IgD-negative memory B cell (primary cell): ENCODE results near the gene TMEM167B. TPM values are rescaled to one million over a fixed set of nuclear protein-coding genes. Genes with fewer than 3 reads are reported as not detected.

Source experiments
- polyA plus RNA-seq: library from polyadenylated mRNA; unstranded; fragments of 300-500 nt; fragmentation: Illumina TruSeq; gene quantifications from one replicate; pipeline ENCODE4 v1.2.3, GENCODE V29; 2021

The TMEM167B gene
- polyA plus RNA-seq, 1 donor from 2014 or later: 34.8 TPM

Other genes starting within 250 kb of the TMEM167B start
- gene AKNAD1, start 233.7 kb upstream of the TMEM167B start, polyA plus RNA-seq: not detected
- gene GPSM2, start 213.8 kb upstream of the TMEM167B start, polyA plus RNA-seq: 1.5 TPM
- gene CLCC1, start 127.3 kb upstream of the TMEM167B start, polyA plus RNA-seq: 10.9 TPM
- gene WDR47, start 48.7 kb upstream of the TMEM167B start, polyA plus RNA-seq: 3.7 TPM
- gene TAF13, start 14.8 kb upstream of the TMEM167B start, polyA plus RNA-seq: 2.7 TPM
- gene ELAPOR1, start 23.4 kb downstream of the TMEM167B start, polyA plus RNA-seq: 1.0 TPM
- 127 TPM for gene SARS1, start 123.2 kb downstream of the TMEM167B start, polyA plus RNA-seq
- 0.15 TPM for gene CELSR2, start 158.8 kb downstream of the TMEM167B start, polyA plus RNA-seq
- not detected for gene PSRC1, start 192.4 kb downstream of the TMEM167B start, polyA plus RNA-seq
- not detected for gene MYBPHL, start 216.2 kb downstream of the TMEM167B start, polyA plus RNA-seq